Stimulated activated CD8-positive, alpha-beta memory T cell treated with anti-CD3 and anti-CD28 coated beads, Interleukin-7, amount 100 ng/mL, for 48 hours (primary cell): ENCODE measurements around the gene HTRA1.

Experiments
- DNase-seq, 2 donors: peaks; one replicate each; pipeline ENCODE4 v3.0.0-alpha.2; 2020; ENCODE audit warnings: low read depth in 1 of 2; ENCODE audit errors: extremely low read depth in 1 of 2

HTRA1 gene

GRCh38 chr10:122514045-122514840, 52.9 kb downstream of the HTRA1 start:
- DNase-seq, result no peak

- no peak for DNase-seq
These were observed 53.7 kb downstream of the HTRA1 start for GRCh38 chr10:122515022-122515424.

- peak; percentile 62 to 70 for DNase-seq
These were observed 54.4 kb downstream of the HTRA1 start for GRCh38 chr10:122515588-122516231.

- DNase-seq, result no peak
These were observed 55.4 kb downstream of the HTRA1 start for GRCh38 chr10:122516734-122517133.

- DNase-seq, result no peak
These were observed 57.8 kb downstream of the HTRA1 start for GRCh38 chr10:122519144-122519543.

GRCh38 chr10:122519873-122520272, 58.5 kb downstream of the HTRA1 start:
- DNase-seq, result no peak

GRCh38 chr10:122521011-122521410, 59.7 kb downstream of the HTRA1 start:
- DNase-seq, result no peak

GRCh38 chr10:122524811-122525210, 63.5 kb downstream of the HTRA1 start:
- no peak for DNase-seq

- no peak for DNase-seq
These were observed 64.4 kb downstream of the HTRA1 start for GRCh38 chr10:122525788-122526187.

- DNase-seq, result no peak
These were observed 65.5 kb downstream of the HTRA1 start for GRCh38 chr10:122526892-122527291.

- DNase-seq, result no peak
These were observed 68.8 kb downstream of the HTRA1 start for GRCh38 chr10:122530177-122530576.

- DNase-seq, result no peak
These were observed 69.9 kb downstream of the HTRA1 start for GRCh38 chr10:122531261-122531660.

- no peak for DNase-seq
These were observed 70.6 kb downstream of the HTRA1 start for GRCh38 chr10:122531939-122532338.

GRCh38 chr10:122532601-122533296, 71.4 kb downstream of the HTRA1 start:
- no peak for DNase-seq

GRCh38 chr10:122537545-122537944, 76.2 kb downstream of the HTRA1 start:
- DNase-seq, result no peak

GRCh38 chr10:122541541-122542002, 80.2 kb downstream of the HTRA1 start:
- no peak for DNase-seq

GRCh38 chr10:122543676-122544445, 82.5 kb downstream of the HTRA1 start:
- DNase-seq, result no peak

- peak in 1 of 2 donors; percentile 19 for DNase-seq
These were observed 83.1 kb downstream of the HTRA1 start for GRCh38 chr10:122544493-122544892.

GRCh38 chr10:122546242-122546641, 84.9 kb downstream of the HTRA1 start:
- DNase-seq, result no peak

- no peak for DNase-seq
These were observed 87.2 kb downstream of the HTRA1 start for GRCh38 chr10:122548407-122549085.
